ENCODE results near the gene TMEM170A.

DNA sequence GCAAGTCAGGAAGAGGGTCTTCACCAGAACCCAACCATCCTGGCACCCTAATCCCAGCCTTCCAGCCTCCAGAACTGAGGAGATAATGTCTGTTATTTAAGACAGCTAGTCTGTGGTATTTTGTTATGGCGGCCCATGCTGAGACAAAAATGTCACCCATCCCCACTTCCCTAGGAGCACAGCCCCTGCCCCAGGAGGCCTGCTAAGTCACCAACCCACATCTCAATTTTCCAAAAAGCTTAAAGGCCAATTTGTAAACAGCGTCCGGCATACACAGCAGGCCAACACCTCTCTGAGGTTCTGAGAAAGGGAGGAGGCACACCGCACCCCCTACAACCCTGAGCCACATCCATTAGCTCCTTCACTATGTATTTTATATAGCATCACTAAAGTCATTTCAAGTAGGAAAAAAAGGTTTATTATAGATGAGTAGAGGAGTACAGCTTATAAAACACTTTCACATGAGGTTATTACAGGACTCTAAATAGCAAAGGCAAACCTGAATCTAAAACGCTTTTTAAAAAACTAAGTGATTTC is 6.9 kb downstream of the TMEM170A start:
- TF ChIP-seq, protein P1, sequence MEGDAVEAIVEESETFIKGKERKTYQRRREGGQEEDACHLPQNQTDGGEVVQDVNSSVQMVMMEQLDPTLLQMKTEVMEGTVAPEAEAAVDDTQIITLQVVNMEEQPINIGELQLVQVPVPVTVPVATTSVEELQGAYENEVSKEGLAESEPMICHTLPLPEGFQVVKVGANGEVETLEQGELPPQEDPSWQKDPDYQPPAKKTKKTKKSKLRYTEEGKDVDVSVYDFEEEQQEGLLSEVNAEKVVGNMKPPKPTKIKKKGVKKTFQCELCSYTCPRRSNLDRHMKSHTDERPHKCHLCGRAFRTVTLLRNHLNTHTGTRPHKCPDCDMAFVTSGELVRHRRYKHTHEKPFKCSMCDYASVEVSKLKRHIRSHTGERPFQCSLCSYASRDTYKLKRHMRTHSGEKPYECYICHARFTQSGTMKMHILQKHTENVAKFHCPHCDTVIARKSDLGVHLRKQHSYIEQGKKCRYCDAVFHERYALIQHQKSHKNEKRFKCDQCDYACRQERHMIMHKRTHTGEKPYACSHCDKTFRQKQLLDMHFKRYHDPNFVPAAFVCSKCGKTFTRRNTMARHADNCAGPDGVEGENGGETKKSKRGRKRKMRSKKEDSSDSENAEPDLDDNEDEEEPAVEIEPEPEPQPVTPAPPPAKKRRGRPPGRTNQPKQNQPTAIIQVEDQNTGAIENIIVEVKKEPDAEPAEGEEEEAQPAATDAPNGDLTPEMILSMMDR (optimal IDR thresholded peaks at IDR 0.05 in 1 of 3, IDR thresholded peaks at IDR 0.05 in 1 of 3, conservative IDR thresholded peaks at IDR 0.05 in 1 of 3; ENCODE audit: extremely low read depth in 1 of 3, insufficient read depth in 2 of 3, low read length in 3 of 3): no peak
- TF ChIP-seq EZH2 (IDR thresholded peaks at IDR 0.05; ENCODE audit: low read length): no peak

Data from keratinocyte (primary cell).